ENCODE measurements around the gene LOXL1. TPM values are rescaled to one million over a fixed set of nuclear protein-coding genes. Genes with fewer than 3 reads are reported as not detected.

The LOXL1 gene
- total and polyA plus RNA-seq, 4 donors: 0.67 to 2.0 (median 1.4) TPM; not detected in 1

- no peak for DNase-seq (ENCODE audit: low spot score)
Observed at GRCh38 chr15:73948396-73948795, 22.1 kb downstream of the LOXL1 start.

GRCh38 chr15:73948982-73949381, 22.7 kb downstream of the LOXL1 start:
- 71% methylated on average over 4 of the region's 4 CpGs for WGBS
- Histone ChIP-seq H3K4me3 (ENCODE audit: low read depth in 1 of 3, low read length in 3 of 3) (no peak overlapping the region), H3K27ac (ENCODE audit: low read depth in 1 of 2, low read length in 2 of 2) (no peak overlapping the region), H3K9ac (ENCODE audit: low read depth in 1 of 2, low read length in 2 of 2) (no peak overlapping the region), H3K9me3 (ENCODE audit: control insufficient read depth in 4 of 4, low read length in 3 of 4) (no peaks in the 10 kb centered on the region), H3K36me3 (ENCODE audit: control insufficient read depth in 4 of 4, insufficient read depth in 3 of 4, low read depth in 1 of 4, low read length in 3 of 4) (no peaks in the 10 kb centered on the region), H3K4me1 (ENCODE audit: control insufficient read depth in 4 of 4, insufficient read depth in 4 of 4, low read length in 3 of 4) (no peaks in the 10 kb centered on the region), H3K27me3 (ENCODE audit: control insufficient read depth in 4 of 4, insufficient read depth in 4 of 4, low read length in 3 of 4) (no peaks in the 10 kb centered on the region)
- TF ChIP-seq YY1 (IDR thresholded peaks at IDR 0.05) (no peak), GABPA (IDR thresholded peaks at IDR 0.05 in 1 of 2, conservative IDR thresholded peaks at IDR 0.05 in 1 of 2) (no peak), HNF4G (IDR thresholded peaks at IDR 0.05) (no peak), MAX (IDR thresholded peaks at IDR 0.05) (no peak), ATF3 (IDR thresholded peaks at IDR 0.05) (no peak), RAD21 (IDR thresholded peaks at IDR 0.05) (no peak), TAF1 (conservative IDR thresholded peaks at IDR 0.05) (no peak)
- no peak for DNase-seq (ENCODE audit: low spot score)

More at GRCh38 chr15:73948396-73948795, 22.1 kb downstream of the LOXL1 start:
- Histone ChIP-seq H3K36me3 (ENCODE audit: control insufficient read depth in 4 of 4, insufficient read depth in 3 of 4, low read depth in 1 of 4, low read length in 3 of 4) (no peaks in the 10 kb centered on the region), H3K9me3 (ENCODE audit: control insufficient read depth in 4 of 4, low read length in 3 of 4) (no peaks in the 10 kb centered on the region), H3K4me1 (ENCODE audit: control insufficient read depth in 4 of 4, insufficient read depth in 4 of 4, low read length in 3 of 4) (no peaks in the 10 kb centered on the region), H3K27ac (ENCODE audit: low read depth in 1 of 2, low read length in 2 of 2) (no peak overlapping the region), H3K9ac (ENCODE audit: low read depth in 1 of 2, low read length in 2 of 2) (no peak overlapping the region), H3K4me3 (ENCODE audit: low read depth in 1 of 3, low read length in 3 of 3) (no peak overlapping the region), H3K27me3 (ENCODE audit: control insufficient read depth in 4 of 4, insufficient read depth in 4 of 4, low read length in 3 of 4) (no peaks in the 10 kb centered on the region)
- TF ChIP-seq SP1 (IDR thresholded peaks at IDR 0.05) (no peak), ATF3 (IDR thresholded peaks at IDR 0.05) (no peak), HNF4G (IDR thresholded peaks at IDR 0.05) (no peak), ZBTB33 (IDR thresholded peaks at IDR 0.05) (no peak), FOXA2 (IDR thresholded peaks at IDR 0.05) (no peak), MAX (IDR thresholded peaks at IDR 0.05) (no peak), RXRA (IDR thresholded peaks at IDR 0.05) (no peak), HNF4A (conservative IDR thresholded peaks at IDR 0.05) (no peak)
- WGBS: 96% methylated on average over 4 of the region's 4 CpGs

GRCh38 chr15:73949496-73949895, 23.2 kb downstream of the LOXL1 start:
- 91% methylated on average over 10 of the region's 10 CpGs for WGBS
- no peak for DNase-seq (ENCODE audit: low spot score)
- no peak for TF ChIP-seq CTCF (IDR thresholded peaks at IDR 0.05; ENCODE audit: low read depth, low read length, missing input control)
- no peak for TF ChIP-seq REST (IDR thresholded peaks at IDR 0.05)
- TF ChIP-seq NR2F2 (IDR thresholded peaks at IDR 0.05): no peak
- no peak for TF ChIP-seq RAD21 (IDR thresholded peaks at IDR 0.05)
- no peak for TF ChIP-seq SP1 (IDR thresholded peaks at IDR 0.05)
- no peak for TF ChIP-seq ATF3 (IDR thresholded peaks at IDR 0.05)
- TF ChIP-seq HNF4G (IDR thresholded peaks at IDR 0.05): no peak
- TF ChIP-seq RXRA (IDR thresholded peaks at IDR 0.05): no peak
- TF ChIP-seq ZBTB33 (IDR thresholded peaks at IDR 0.05): no peak
- no peak for TF ChIP-seq HNF4A (conservative IDR thresholded peaks at IDR 0.05)
- no peak for TF ChIP-seq FOXA1 (IDR thresholded peaks at IDR 0.05)

More at GRCh38 chr15:73949496-73949895, 23.2 kb downstream of the LOXL1 start:
- Histone ChIP-seq H3K9me3 (ENCODE audit: control insufficient read depth in 4 of 4, low read length in 3 of 4) (no peaks in the 10 kb centered on the region), H3K4me3 (ENCODE audit: low read depth in 1 of 3, low read length in 3 of 3) (no peak overlapping the region), H3K27me3 (ENCODE audit: control insufficient read depth in 4 of 4, insufficient read depth in 4 of 4, low read length in 3 of 4) (no peaks in the 10 kb centered on the region), H3K4me1 (ENCODE audit: control insufficient read depth in 4 of 4, insufficient read depth in 4 of 4, low read length in 3 of 4) (no peaks in the 10 kb centered on the region), H3K9ac (ENCODE audit: low read depth in 1 of 2, low read length in 2 of 2) (no peak overlapping the region), H3K27ac (ENCODE audit: low read depth in 1 of 2, low read length in 2 of 2) (no peak overlapping the region), H3K36me3 (ENCODE audit: control insufficient read depth in 4 of 4, insufficient read depth in 3 of 4, low read depth in 1 of 4, low read length in 3 of 4) (no peaks in the 10 kb centered on the region)

All from liver (tissue), 9 donors.